Body of pancreas (tissue), 4 donors: ENCODE results near the gene PLEKHG3.

Experiments
- POLR2A ChIP-seq, 3 donors: fragments of 450-650 bp; IDR thresholded peaks; one replicate each; pipeline ENCODE4 v1.6.1; 2016; ENCODE audit warnings: antibody characterized with exemption in 3 of 3, mild to moderate bottlenecking in 2 of 3
- TF ChIP-seq, protein P1 (sequence below), 7 experiments: fragments of 450-650 bp in 4 of 7; fragments of 200-600 bp in 3 of 7; sonication (generic) in 3 of 7; IDR thresholded peaks; one replicate each; pipeline ENCODE4 v1.5.1; 2016 to 2019; ENCODE audit warnings: antibody characterized with exemption in 7 of 7

DNA sequence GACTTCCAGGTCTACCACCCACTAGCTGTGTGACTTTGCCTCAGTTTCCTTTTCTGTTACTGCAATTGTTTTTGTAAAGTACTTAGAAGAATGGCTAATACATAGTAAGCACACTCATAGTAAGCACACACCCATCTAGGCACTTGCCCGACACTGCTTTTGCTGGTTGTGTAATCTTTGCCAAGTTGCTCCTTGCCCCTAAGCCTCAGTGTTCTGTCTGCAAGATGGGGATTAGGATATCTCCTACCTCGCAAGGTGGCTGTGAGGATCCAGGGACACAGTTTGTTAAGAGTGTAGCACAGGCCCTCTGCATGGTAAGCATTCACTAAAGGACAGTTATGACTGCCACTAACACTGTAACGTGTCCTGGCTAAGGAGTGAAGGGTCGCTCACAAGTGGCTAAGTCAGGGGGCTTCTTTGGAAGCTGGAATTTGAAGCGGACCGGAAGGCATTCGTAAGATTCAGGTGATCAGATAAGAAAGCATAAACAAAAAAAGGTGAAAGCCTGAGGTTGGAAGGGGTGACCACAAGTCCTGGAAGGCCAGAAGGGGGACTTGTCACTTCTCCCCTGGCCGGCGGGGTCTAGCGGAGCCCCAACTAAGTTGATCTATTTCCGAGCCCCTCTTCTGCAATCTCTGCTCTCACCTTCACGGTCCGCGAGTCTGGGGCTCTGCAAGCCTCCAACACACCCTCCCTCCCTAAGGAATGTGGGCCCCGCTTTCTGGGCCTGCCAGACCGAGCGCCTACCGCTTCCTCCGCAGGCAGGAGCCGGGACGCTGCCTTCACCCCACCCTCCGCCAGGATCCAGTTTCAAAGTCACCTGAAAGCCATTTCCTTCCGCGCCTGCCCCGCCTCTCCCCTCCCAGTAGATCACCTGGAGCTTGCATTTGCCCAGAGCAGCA, 1.5 kb upstream of the PLEKHG3 start:
- TF ChIP-seq, protein P1, sequence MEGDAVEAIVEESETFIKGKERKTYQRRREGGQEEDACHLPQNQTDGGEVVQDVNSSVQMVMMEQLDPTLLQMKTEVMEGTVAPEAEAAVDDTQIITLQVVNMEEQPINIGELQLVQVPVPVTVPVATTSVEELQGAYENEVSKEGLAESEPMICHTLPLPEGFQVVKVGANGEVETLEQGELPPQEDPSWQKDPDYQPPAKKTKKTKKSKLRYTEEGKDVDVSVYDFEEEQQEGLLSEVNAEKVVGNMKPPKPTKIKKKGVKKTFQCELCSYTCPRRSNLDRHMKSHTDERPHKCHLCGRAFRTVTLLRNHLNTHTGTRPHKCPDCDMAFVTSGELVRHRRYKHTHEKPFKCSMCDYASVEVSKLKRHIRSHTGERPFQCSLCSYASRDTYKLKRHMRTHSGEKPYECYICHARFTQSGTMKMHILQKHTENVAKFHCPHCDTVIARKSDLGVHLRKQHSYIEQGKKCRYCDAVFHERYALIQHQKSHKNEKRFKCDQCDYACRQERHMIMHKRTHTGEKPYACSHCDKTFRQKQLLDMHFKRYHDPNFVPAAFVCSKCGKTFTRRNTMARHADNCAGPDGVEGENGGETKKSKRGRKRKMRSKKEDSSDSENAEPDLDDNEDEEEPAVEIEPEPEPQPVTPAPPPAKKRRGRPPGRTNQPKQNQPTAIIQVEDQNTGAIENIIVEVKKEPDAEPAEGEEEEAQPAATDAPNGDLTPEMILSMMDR (IDR thresholded peaks at IDR 0.05) = peak in 2 of 7 experiments; percentile 14 to 20
- peak; percentile 16 to 62 (median 52) for TF ChIP-seq POLR2A (IDR thresholded peaks at IDR 0.05)
